Lower lobe of right lung (tissue), 2 donors: ENCODE measurements around the gene IKZF1. TPM values are rescaled to one million over a fixed set of nuclear protein-coding genes. Genes with fewer than 3 reads are reported as not detected.
A peak's percentile ranks its signal among the peaks of the same experiment; 100 is the strongest.

ENCODE experiments used
- ATAC-seq, 2 donors: fragments of 200-7000 bp; cut with Tn5 transposase; one replicate each; pipeline ENCODE4 v1.9.1; 2020 to 2022; ENCODE audit warnings: mild to moderate bottlenecking in 2 of 2, moderate library complexity in 2 of 2
- DNase-seq: peaks from one replicate; pipeline ENCODE4 v3.0.0-alpha.2; 2020
- H3K27ac ChIP-seq: fragments of 200-600 bp; one replicate; pipeline ENCODE4 v1.8.0; 2022
- H3K27me3 ChIP-seq: fragments of 200-600 bp; one replicate; pipeline ENCODE4 v1.8.0; 2022; ENCODE audit warnings: low read depth
- H3K36me3 ChIP-seq: fragments of 200-600 bp; one replicate; pipeline ENCODE4 v1.8.0; 2022; ENCODE audit warnings: mild to moderate bottlenecking
- H3K4me1 ChIP-seq: fragments of 200-600 bp; one replicate; pipeline ENCODE4 v1.8.0; 2022
- H3K4me3 ChIP-seq: fragments of 200-600 bp; one replicate; pipeline ENCODE4 v1.8.0; 2022; ENCODE audit warnings: mild to moderate bottlenecking
- H3K9me3 ChIP-seq: fragments of 200-600 bp; one replicate; pipeline ENCODE4 v1.8.0; 2022
- intact Hi-C: fragments of 100-400 bp; cut with DNase I; formaldehyde crosslinking; loops from one replicate; pipeline ENCODE4 v1.11.0; 2022
- total RNA-seq: library from RNA; stranded (reverse); fragmentation: NEBNext Ultra II Directional; extraction: Animal tissue kit (Norgen Biotek cat#: 25700); gene quantifications from one replicate; pipeline ENCODE4 v1.2.1, GENCODE V29; 2021
- TF ChIP-seq, protein P1 (sequence below): fragments of 200-600 bp; IDR thresholded peaks from one replicate; pipeline ENCODE4 v1.8.0; 2022; ENCODE audit warnings: antibody characterized with exemption, mild to moderate bottlenecking
- donor health status: DM: no; HTN: yes; CAD: no; lungs with severe emphysema.

The IKZF1 gene
- total RNA-seq, 1 donor from 2014 or later, result 61.9 TPM

DNA sequence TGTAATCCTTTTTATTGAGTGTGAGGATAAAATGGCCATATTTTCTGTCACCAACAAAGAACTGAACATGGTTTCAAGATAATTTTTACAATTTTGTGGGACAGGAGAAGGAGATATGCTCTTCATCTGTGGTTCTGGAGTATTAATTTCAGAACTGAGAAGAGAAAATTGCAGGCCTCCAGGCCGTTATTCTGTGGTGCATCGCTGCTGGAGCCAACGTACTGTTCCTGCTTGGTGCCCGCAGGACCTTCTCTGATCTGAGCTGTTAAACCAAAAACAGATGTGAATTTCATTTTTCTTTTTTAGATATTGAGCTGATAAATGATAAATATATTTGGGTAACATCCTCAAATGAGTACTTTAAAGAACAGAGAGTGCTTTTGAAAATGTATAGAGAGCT is 63.9 kb downstream of the IKZF1 start:
- Histone ChIP-seq H3K36me3 (no peaks in the 10 kb centered on the region), H3K27me3 (no peaks in the 10 kb centered on the region), H3K4me3 (no peak overlapping the region), H3K27ac (no peak overlapping the region), H3K4me1 (no peaks in the 10 kb centered on the region), H3K9me3 (no peaks in the 10 kb centered on the region)
- TF ChIP-seq, protein P1, sequence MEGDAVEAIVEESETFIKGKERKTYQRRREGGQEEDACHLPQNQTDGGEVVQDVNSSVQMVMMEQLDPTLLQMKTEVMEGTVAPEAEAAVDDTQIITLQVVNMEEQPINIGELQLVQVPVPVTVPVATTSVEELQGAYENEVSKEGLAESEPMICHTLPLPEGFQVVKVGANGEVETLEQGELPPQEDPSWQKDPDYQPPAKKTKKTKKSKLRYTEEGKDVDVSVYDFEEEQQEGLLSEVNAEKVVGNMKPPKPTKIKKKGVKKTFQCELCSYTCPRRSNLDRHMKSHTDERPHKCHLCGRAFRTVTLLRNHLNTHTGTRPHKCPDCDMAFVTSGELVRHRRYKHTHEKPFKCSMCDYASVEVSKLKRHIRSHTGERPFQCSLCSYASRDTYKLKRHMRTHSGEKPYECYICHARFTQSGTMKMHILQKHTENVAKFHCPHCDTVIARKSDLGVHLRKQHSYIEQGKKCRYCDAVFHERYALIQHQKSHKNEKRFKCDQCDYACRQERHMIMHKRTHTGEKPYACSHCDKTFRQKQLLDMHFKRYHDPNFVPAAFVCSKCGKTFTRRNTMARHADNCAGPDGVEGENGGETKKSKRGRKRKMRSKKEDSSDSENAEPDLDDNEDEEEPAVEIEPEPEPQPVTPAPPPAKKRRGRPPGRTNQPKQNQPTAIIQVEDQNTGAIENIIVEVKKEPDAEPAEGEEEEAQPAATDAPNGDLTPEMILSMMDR, result no peak
- intact Hi-C loops, result no loop called here
- DNase-seq, result no peak
- no peak for ATAC-seq

GRCh38 chr7:50369143-50370026 is 64.9 kb downstream of the IKZF1 start:
- Histone ChIP-seq H3K36me3 (no peaks in the 10 kb centered on the region), H3K27ac (no peak overlapping the region), H3K4me1 (no peaks in the 10 kb centered on the region), H3K27me3 (no peaks in the 10 kb centered on the region), H3K4me3 (no peak overlapping the region), H3K9me3 (no peaks in the 10 kb centered on the region)
- intact Hi-C loops, result no loop called here
- TF ChIP-seq, protein P1, result peak; percentile 54
- no peak for DNase-seq
- ATAC-seq, result peak in 1 of 2 donors; percentile 32

DNA sequence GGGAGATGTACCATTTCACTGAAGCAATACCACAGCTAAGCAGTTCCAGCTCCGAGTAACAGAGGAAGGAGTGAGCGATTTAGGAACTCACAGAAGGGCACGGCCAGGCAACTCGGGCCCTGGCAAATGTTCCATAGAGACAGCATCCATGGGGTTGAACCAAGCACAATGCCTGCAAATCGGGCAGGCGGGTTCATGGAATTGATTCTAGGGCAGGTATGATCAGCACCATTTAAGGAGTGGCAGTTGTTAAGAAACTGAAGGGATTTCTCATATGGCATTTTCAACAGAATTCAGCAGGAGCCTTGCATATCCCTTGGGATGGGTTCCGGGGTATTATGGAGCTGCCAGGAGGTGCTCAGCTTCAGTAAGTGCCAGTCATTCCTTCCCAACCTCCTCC is 66.4 kb downstream of the IKZF1 start:
- intact Hi-C loops, result no loop called here

DNA sequence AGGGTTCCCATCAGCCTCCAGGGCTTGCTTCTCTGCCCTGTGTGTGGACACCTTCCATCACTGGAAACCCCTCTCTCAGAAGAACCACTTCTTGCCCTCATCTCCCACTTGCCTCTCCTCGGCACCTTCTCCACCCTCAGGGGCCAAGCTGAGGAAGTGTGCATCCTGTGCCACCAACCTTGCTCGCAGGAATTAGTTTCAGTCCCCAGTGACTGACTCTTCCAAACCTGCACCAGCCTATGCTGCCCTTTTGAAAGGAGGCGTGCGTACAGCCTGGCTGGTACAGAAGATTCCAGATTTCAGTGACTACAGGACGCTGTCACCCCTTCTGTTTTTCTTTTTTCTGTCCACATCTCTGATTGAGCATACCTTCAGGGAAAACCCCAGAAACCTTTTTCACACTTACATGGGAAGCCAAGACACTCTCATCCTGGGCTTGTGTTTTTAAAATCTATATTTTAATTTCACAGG is 67.1 kb downstream of the IKZF1 start:
- TF ChIP-seq, protein P1, result no peak
- H3K27me3 ChIP-seq, result no peaks in the 10 kb centered on the region

More for the DNA sequence above, 66.4 kb downstream of the IKZF1 start:
- Histone ChIP-seq H3K4me3 (no peak overlapping the region), H3K4me1 (no peaks in the 10 kb centered on the region), H3K27ac (no peak overlapping the region), H3K36me3 (no peaks in the 10 kb centered on the region), H3K27me3 (no peaks in the 10 kb centered on the region), H3K9me3 (no peaks in the 10 kb centered on the region)
- ATAC-seq, result no peak
- TF ChIP-seq, protein P1, result no peak
- DNase-seq, result no peak

DNA sequence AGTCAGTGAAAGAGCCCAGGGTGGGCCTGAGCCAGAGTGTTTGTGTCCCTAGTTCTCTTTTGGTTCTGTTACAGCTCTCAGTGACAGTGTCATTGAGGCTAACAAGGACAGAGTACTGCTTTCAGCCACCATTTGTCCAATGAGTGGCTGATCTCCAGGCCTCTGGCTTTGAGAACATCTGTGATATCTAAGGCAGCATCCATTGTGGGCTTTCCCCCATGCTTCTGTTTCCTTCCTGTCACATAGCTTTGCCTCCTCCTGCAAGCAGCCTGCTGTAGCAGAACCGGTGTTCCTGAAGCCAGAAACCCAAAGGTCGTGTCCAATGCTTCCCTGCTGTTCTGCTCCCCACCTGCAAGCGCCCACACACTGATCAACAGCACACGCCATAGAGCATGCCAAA is 68.4 kb downstream of the IKZF1 start:
- Histone ChIP-seq H3K36me3 (peaks cover 12% of the 10 kb centered on the region), H3K27ac (no peak overlapping the region), H3K9me3 (no peaks in the 10 kb centered on the region), H3K4me1 (no peaks in the 10 kb centered on the region), H3K4me3 (no peak overlapping the region), H3K27me3 (no peaks in the 10 kb centered on the region)
- intact Hi-C loops, result no loop called here
- no peak for DNase-seq
- TF ChIP-seq, protein P1, result no peak
- no peak for ATAC-seq

More for the DNA sequence above, 67.1 kb downstream of the IKZF1 start:
- H3K4me1 ChIP-seq, result no peaks in the 10 kb centered on the region
- H3K4me3 ChIP-seq, result no peak overlapping the region
- H3K9me3 ChIP-seq, result no peaks in the 10 kb centered on the region
- H3K36me3 ChIP-seq, result peaks cover 3% of the 10 kb centered on the region
- DNase-seq, result no peak
- intact Hi-C loops, result no loop called here
- H3K27ac ChIP-seq, result no peak overlapping the region
- ATAC-seq, result no peak
